ENCODE results near the gene PRIM2.

GRCh38 chr6:57278570-57278969 lies 38.9 kb upstream of the PRIM2 start:
- TF ChIP-seq CTCF (optimal IDR thresholded peaks at IDR 0.05 in 1 of 3, IDR thresholded peaks at IDR 0.05 in 1 of 3, conservative IDR thresholded peaks at IDR 0.05 in 1 of 3; ENCODE audit: extremely low read depth in 1 of 3, insufficient read depth in 2 of 3, low read length in 3 of 3) (no peak), EZH2 (IDR thresholded peaks at IDR 0.05; ENCODE audit: low read length) (no peak)

All from keratinocyte (primary cell).